GM12891 (cell line): ENCODE measurements around the gene CHRM1.

Source experiments
- POLR2A ChIP-seq: IDR thresholded peaks from 2 replicates; pipeline ENCODE4 v1.6.1; 2011; ENCODE audit warnings: low read depth, low read length, control low read depth
- POLR2AphosphoS5 ChIP-seq: IDR thresholded peaks from 2 replicates; pipeline ENCODE4 v1.6.1; 2011; ENCODE audit warnings: low read depth, low read length, control low read depth
- POU2F2 ChIP-seq: IDR thresholded peaks from 2 replicates; pipeline ENCODE4 v1.6.1; 2011; ENCODE audit warnings: low read depth, mild to moderate bottlenecking, control low read depth, low read length, moderate library complexity
- TAF1 ChIP-seq: IDR thresholded peaks from 2 replicates; pipeline ENCODE4 v1.6.1; 2011; ENCODE audit warnings: low read depth, low read length, control low read depth

DNA sequence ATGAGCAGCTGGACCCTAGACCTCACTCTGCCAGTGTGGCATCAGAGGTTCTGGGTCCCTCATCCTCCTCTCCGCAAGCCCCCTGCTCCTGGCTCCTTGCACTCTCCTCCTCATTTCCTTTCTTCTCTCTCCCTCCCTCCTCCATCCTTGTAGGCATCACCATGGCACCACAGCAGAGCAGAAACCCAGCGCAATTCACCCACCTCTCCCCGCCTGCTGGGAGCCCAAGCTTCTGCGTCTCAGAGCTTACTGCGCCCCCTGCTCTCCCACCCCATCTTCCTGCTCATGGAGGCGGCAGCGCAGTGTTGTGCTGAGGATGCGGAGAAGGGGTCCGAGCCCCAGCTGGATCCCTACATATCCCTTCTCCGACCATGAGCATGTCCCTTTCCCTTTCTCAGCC lies 1.7 kb downstream of the CHRM1 start:
- no peak for TF ChIP-seq POLR2AphosphoS5
- TF ChIP-seq POU2F2, result no peak
- TF ChIP-seq POLR2A, result no peak
- no peak for TF ChIP-seq TAF1
